Calu3 (cell line): ENCODE results near the gene PRDX2. TPM values are rescaled to one million over a fixed set of nuclear protein-coding genes. Genes with fewer than 3 reads are reported as not detected.

Experiments used
- BruUV-seq: library from RNA; stranded (reverse); fragments of 400-500 nt; replicated peaks from 2 replicates; lab custom pipeline; 2021; lab: Mats Ljungman, UMichigan
- CTCF ChIA-PET: fragments of 300-600 bp; sonication (Branson Sonifier 250); formaldehyde crosslinking; loops from one replicate; lab custom pipeline; 2022; ENCODE audit warnings: antibody characterized with exemption; lab: Charles Lee
- DNase-seq: peaks from one replicate; pipeline ENCODE4 v3.0.0; 2022
- H3K27ac Mint-ChIP-seq: one replicate; pipeline ENCODE4 v1.8.0; 2022; ENCODE audit warnings: mixed read lengths; ENCODE audit not compliant: unreplicated experiment
- H3K27me3 Mint-ChIP-seq: one replicate; pipeline ENCODE4 v1.8.0; 2022; ENCODE audit warnings: mixed read lengths; ENCODE audit not compliant: unreplicated experiment
- H3K36me3 Mint-ChIP-seq: one replicate; pipeline ENCODE4 v1.8.0; 2022; ENCODE audit warnings: mild to moderate bottlenecking, moderate library complexity, mixed read lengths; ENCODE audit not compliant: insufficient read depth, unreplicated experiment
- H3K4me1 Mint-ChIP-seq: one replicate; pipeline ENCODE4 v1.8.0; 2022; ENCODE audit warnings: mild to moderate bottlenecking, low read depth, mixed read lengths; ENCODE audit not compliant: unreplicated experiment
- H3K4me3 Mint-ChIP-seq: one replicate; pipeline ENCODE4 v1.8.0; 2022; ENCODE audit warnings: mild to moderate bottlenecking, low read depth, moderate library complexity, mixed read lengths; ENCODE audit not compliant: unreplicated experiment
- H3K9me3 Mint-ChIP-seq: one replicate; pipeline ENCODE4 v1.8.0; 2022; ENCODE audit warnings: low read depth, mixed read lengths; ENCODE audit not compliant: unreplicated experiment
- CTCF ChIP-seq: fragments of 200-600 bp; IDR thresholded peaks from one replicate; pipeline ENCODE4 v1.8.0; 2022; ENCODE audit warnings: antibody characterized with exemption; ENCODE audit not compliant: unreplicated experiment
- intact Hi-C: fragments of 100-400 bp; cut with micrococcal nuclease; formaldehyde crosslinking; loops from one replicate; pipeline ENCODE4 v1.10.0; 2022; ENCODE audit not compliant: unreplicated experiment
- total RNA-seq: library from RNA; stranded (reverse); gene quantifications from 2 replicates; pipeline ENCODE4 v1.2.3, GENCODE V29; 2022

The PRDX2 gene
- total RNA-seq, 1 experiment from 2014 or later, result 135 TPM

- TF ChIP-seq CTCF, result peak; percentile 42
- no peak for DNase-seq
- no TSS peak for BruUV-seq
- H3K36me3 Mint-ChIP-seq, result peaks cover 37% of the 10 kb centered on the region
- H3K9me3 Mint-ChIP-seq, result no peaks in the 10 kb centered on the region
- no peak overlapping the region for H3K4me3 Mint-ChIP-seq
- H3K27me3 Mint-ChIP-seq, result no peaks in the 10 kb centered on the region
- intact Hi-C loops, result no loop called here
- H3K27ac Mint-ChIP-seq, result no peak overlapping the region
- CTCF ChIA-PET, result no interaction called here
- no peaks in the 10 kb centered on the region for H3K4me1 Mint-ChIP-seq
Observed at GRCh38 chr19:12766051-12766521, 35.5 kb downstream of the PRDX2 start.

- no TSS peak for BruUV-seq
- no peak for TF ChIP-seq CTCF
- no peak for DNase-seq
- Mint-ChIP-seq H3K27ac (no peak overlapping the region), H3K9me3 (no peaks in the 10 kb centered on the region), H3K4me3 (no peak overlapping the region), H3K4me1 (no peaks in the 10 kb centered on the region), H3K36me3 (peaks cover 29% of the 10 kb centered on the region), H3K27me3 (no peaks in the 10 kb centered on the region)
- intact Hi-C loops, result loop anchor here (5.0 kb wide), 1 partner anchor 83 kb away; no protein-coding TSS in a partner anchor
- CTCF ChIA-PET, result no interaction called here
Observed at GRCh38 chr19:12764698-12765097, 36.9 kb downstream of the PRDX2 start.

GRCh38 chr19:12763100-12763499 is 38.5 kb downstream of the PRDX2 start:
- BruUV-seq, result no TSS peak

GRCh38 chr19:12759686-12760085 is 41.9 kb downstream of the PRDX2 start:
- peaks cover 22% of the 10 kb centered on the region for H3K36me3 Mint-ChIP-seq
- DNase-seq, result no peak
- no TSS peak for BruUV-seq
- no peaks in the 10 kb centered on the region for H3K4me1 Mint-ChIP-seq
- CTCF ChIA-PET, result interaction anchor here (1.3 to 2.9 kb wide), 3 partner anchors 10 to 88 kb away, joined by 5 to 15 read pairs (median 11); no protein-coding TSS in a partner anchor
- no peak overlapping the region for H3K27ac Mint-ChIP-seq
- intact Hi-C loops, result loop anchor here (1.0 to 5.0 kb wide), 2 partner anchors 37 to 88 kb away; no protein-coding TSS in a partner anchor
- H3K4me3 Mint-ChIP-seq, result no peak overlapping the region
- H3K27me3 Mint-ChIP-seq, result no peaks in the 10 kb centered on the region
- no peak for TF ChIP-seq CTCF
- H3K9me3 Mint-ChIP-seq, result no peaks in the 10 kb centered on the region

More at GRCh38 chr19:12763100-12763499, 38.5 kb downstream of the PRDX2 start:
- Mint-ChIP-seq H3K36me3 (peaks cover 25% of the 10 kb centered on the region), H3K4me3 (no peak overlapping the region), H3K9me3 (no peaks in the 10 kb centered on the region), H3K27ac (no peak overlapping the region), H3K4me1 (no peaks in the 10 kb centered on the region), H3K27me3 (no peaks in the 10 kb centered on the region)
- CTCF ChIA-PET, result no interaction called here
- no peak for TF ChIP-seq CTCF
- DNase-seq, result no peak
- intact Hi-C loops, result loop anchor here (5.0 kb wide), 1 partner anchor 84 kb away; no protein-coding TSS in a partner anchor
